HG02840 (cell line): Measurements from ENCODE around the gene SRR.
"Not testable (repeated sequence)": the region's sequence is repeated elsewhere in the genome, so short reads cannot be mapped to it uniquely, and the experiment has no call there.

Source experiments
- ATAC-seq: cut with Tn5 transposase; IDR thresholded peaks from one replicate; pipeline ENCODE4 v1.9.1; 2021; ENCODE audit warnings: mild to moderate bottlenecking, moderate library complexity, moderate number of reproducible peaks; ENCODE audit not compliant: unreplicated experiment, low FRiP score

The SRR gene, protein sequence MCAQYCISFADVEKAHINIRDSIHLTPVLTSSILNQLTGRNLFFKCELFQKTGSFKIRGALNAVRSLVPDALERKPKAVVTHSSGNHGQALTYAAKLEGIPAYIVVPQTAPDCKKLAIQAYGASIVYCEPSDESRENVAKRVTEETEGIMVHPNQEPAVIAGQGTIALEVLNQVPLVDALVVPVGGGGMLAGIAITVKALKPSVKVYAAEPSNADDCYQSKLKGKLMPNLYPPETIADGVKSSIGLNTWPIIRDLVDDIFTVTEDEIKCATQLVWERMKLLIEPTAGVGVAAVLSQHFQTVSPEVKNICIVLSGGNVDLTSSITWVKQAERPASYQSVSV

DNA sequence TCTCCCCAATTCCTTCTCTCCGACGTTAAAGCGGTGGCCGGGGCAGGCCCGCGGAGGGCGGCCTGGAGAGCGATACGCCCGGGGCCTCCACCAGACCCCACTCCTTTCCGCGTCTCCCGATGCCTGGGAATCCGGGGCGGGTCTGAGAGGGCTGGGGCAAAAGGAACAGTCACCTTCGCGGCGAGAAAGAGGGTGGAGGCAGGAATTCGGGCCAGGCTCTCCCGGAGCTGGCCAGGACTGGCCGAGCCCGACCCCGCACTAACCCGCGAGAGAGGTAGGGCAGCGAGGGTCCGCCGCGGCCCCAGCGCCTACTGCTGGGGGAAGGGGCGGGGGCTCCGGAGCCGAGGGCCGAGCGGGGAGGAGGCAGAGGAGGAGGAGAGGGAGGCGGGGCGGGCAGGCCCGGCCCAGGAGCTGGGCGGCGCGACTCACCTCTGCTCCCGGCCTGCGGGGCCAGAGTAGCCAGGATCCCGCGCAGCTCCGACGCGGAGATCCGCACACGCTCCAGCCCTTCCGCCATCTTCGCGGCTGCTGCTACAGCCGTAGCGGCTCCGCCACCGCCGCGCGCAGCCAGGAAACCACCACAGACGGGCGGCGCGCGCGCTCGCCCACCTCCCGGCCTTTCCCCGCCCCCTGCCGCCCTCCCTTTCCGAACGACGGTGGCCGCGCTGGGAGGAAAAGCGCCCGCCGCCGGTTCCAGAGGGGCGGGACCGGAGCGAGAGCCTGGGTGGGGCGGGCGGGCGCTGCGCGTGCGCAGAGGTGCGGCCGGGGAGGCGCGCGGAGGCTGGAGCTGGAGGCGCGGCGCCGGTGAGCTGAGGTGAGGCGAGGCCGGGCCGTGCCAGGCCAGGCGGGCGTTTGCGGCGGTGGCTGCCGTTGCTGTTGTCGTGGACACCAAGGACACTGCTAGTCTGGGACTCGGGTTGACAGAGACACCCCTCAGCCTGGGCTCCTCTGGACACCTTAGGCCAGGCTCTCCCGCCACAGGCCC, at the start of gene SRR, which contains the start of gene SMG6:
Gene SRR (plus strand): TSS at position 747 of the 985 bp plus-strand sequence. CDS start 11,611 bp downstream, outside the sequence.
Gene SMG6 (minus strand): TSS at position 582 of the 985 bp plus-strand sequence. CDS start 65 bp downstream, at position 517.
- ATAC-seq = peak; percentile 83

DNA sequence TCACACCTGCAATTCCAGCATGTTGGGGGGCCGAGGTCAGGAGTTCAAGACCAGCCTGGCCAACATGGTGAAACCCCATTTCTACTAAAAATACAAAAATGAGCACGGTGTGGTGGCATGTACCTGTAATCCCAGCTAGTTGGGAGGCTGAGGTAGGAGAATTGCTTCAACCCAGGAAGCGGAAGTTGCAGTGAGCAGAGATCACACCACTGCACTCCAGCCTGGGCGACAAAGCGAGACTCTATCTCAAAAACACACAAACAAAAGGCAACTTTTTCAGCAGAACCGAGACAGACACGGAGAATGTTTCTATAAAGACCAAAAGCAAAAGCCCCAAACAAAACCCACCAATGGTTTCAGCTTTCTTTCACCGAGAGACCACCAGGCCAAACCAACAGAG, 44.9 kb upstream of the SRR start:
- not testable (repeated sequence) for ATAC-seq

DNA sequence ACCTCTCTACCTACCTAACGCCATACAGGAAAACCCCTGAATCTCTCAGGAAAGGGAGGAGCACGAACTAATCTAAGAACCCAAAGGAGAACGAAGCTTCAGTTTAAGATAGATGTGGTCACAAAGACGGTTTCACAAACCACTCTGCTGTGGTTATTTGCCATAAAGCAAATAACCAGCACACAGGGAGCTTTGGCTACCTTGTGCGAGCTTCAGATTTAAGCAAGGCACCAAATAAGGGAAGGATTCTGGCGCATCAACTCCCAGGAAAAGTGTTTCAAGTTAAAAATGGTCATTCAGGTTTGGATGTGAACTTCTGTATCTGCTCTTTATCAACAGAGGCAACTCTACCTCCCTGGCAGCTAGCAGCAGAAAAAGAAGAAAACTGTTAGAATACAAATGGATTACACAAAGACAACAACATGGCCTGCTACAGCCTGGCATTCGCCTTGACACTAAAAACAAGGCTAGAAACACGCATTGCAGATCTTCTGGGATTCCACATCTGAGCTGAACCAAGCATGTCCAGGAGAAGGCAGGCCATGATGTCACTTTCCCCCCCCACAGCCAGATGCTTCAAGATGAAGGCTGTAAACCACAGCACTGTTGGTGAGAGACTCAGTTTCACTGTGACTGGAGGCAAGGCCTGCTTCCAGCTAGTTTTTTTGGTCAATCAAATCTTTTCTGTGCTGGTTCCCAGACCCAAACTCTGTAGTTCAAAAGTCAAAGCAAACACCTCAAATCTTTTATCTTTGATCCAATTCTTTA, 43.8 kb upstream of the SRR start:
- peak; percentile 57 for ATAC-seq

DNA sequence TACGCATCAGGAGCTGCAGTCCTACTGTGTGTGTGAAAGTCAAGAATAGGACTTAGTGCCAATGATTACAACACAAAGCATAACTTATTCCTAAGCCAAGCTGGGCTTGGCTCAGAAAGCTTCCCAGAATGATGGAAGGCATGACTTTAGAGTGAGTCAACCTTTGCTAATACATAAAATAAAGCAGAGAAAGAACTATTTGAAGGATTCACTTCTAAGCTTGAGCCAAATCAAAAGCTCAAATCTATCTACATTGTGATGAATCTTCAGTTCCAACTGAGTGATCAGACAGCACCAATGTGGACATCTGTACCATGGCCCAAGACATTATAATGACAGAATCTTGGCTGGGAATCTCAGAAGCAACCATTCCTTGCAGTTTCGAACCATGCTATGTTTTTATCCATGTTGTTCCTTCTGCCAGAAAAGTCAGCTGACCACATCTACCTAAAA, 41.6 kb upstream of the SRR start:
- ATAC-seq = no peak

DNA sequence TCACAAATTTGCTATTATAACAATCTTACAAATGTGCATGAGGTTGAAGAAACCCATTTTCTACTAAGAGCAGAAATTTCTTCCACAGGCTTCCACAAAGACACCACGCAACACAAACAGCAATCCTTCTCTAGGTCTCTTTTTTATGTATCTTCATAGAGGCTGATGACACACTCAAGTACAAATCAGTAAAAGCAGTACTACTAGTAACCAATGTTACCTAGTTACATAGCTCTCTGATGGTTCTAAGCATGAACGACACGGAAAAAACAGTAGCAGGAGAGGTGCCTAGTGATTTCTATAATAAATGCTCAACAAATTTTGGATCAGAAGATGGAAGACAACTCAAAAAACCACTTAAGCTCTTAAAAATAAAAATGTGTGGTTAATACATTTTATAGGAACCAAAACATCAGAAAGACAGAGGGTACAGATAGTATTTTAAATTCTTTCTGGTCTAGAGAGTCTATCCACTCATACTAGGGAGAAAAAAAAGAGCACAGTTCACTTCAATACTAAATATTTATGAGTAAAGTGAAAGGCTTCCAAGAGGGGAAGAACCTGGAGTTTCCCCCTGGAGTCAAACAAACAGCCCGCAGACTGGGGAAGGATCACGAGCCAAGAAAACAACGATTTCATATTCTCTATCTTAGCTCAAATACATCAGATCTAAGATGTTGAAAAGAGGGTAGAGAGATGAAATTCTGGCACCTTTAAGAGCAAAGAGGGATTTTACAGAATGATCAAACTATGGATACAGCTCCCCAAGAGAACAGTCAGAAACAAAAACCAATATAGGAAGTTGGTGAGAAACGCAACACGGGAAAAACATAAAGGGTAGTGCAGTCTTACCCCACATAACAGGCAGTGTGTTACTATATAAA, 40.3 kb upstream of the SRR start:
- no peak for ATAC-seq

DNA sequence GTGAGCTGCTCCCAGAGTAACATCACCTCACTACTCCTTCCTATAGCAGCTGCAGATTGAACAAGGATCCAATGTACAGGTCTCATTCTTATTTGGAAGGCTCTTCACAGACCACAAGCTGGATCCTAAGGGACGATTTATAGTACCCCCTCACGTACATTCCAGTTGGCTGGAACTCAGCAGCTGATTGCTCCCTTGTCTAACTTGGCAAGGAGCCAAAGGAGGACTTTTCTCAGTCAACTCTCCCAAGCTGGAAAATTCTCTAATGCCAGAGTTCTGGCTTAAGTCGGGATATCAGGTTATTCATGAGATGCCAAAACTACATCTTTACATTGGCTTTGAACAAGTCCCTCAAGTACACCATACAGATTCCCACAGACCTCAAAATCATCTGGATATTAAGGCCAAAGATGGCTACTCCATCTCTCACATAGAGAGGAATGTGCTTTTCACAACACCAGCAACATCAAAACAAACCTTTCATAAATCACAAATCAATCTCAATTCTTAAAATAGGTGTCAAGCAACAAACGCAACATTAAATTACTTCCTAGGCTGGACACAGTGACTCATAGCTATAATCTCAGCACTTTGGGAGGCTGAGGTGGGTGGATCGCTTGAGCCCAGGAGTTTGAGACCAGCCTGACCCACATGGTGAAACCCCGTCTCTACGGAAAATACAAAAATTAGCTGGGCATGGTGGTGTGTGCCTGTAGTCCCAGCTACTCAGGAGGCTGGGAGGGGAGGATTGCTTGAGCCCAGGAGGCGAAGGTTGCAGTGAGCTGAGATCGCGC, 39.5 kb upstream of the SRR start:
- ATAC-seq = no peak

DNA sequence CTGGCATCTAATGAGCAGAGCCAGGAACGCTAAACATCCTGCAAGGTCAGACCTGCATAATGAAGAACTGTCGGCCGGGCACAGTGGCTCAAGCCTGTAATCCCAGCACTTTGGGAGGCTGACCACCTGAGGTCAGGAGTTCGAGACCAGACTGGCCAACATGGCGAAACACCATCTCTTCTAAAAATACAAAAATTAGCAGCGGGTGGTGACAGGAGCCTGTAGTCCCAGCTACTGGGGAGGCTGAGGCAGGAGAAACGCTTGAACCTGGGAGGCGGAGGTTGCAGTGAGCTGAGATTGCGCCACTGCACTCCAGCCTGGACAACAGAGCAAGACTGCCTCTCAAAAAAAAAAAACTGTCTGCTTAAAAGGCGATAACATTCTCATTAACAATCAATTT, 38.6 kb upstream of the SRR start:
- ATAC-seq = not testable (repeated sequence)

DNA sequence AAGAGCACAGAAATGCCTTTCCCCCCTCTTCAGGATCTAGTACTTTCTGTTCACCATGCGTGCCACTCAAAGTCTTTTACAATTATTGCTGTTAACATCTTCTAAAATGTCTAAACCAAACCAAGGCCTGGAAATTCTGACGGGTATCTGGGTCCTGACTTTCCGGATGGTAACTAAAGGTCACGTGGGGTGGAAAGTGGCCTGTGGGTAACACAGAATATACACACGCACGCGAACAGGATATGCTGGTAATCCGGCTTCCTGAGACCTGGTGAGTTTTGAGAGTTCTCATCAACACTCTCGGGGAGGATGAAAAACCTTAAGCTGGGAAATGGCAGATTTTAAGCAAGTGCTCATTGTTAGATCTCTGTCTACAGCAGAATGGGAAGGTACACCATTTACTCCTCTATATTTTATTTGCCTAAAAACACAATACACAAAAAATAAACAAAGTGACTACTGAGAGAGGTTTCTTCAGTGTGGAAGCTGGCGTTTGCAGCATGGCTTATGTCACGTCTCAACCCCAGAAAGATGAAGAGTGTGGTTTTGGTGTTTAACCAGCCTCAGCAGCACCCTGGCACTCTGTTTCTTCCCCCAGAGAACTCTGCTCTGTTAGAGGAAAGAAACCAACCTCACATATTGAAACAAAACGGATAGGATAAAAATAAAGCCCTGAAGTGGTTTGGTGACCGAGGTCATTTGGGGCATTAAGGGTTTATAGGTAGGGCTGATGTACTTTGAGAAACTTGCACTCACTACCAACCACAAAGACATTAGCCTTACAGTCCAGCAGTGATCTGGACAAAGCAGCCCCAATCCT, 37.5 kb upstream of the SRR start:
- peak; percentile 69 for ATAC-seq

DNA sequence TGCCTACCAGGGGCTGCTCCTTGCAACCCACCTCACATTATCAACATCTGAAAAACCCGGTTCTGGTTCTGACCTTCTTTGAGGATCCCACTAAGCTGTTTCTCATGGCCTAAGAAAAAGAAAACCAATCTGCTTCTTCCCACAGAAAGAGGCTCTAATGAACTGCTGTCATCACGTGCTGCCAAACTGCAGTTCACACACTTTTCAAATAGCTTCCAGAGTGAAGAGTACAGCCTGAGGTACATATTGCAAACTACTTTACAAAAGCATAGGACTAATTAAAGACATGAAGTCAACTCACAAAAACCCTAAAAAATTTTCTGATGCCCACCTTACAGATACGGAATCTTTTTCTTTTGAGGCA, 36.9 kb upstream of the SRR start:
- no peak for ATAC-seq

DNA sequence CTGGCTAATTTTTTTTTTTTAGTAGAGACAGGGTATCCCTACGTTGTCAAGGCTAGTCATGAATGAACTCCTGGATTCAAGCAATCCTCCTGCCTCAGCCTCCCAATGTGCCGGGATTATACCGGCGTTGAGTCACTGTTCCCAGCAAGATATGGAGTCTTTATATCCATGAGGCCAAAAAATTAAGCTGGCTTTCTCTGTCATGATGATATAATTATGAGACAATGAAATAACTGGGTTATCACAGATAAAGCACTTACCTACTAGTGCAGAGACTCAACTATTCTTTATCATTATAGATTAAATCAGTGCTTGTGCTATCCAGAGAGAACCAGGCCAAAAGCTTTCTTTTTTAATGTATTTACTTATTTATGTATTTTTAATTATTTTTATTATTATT, 36.4 kb upstream of the SRR start:
- no peak for ATAC-seq

DNA sequence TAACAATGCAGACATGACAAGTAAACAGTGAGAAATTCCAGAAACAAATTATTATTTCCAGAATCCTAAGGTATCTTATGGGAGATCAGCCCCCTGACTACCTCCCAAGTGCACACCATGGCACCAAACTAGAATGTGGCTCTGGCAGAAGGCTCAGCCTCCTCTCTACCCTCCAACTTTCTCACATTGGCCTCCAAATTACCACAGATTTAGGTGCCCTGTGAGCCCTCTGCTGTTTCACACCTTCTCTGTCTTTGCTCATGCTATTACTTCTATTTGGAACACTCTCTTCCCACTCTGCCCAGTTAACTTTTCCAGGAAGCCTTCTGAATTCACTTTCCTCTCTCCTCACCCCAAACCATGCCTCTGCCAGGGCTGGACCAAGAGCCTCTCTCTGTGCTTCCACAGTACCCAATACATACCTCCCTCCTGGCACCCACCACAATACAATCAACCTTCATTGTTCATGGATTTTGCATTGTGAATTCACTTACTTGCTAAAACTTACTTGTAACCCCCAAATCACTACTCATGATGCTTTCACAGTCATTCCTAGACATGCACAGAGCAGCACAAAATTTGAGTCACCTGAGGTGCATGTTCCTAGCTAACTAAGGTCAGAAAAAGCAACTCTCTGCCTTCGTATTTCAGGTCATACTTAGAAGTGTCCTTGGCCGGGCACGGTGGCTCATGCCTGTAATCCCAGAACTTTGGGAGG, 31.6 kb upstream of the SRR start:
- ATAC-seq = no peak

DNA sequence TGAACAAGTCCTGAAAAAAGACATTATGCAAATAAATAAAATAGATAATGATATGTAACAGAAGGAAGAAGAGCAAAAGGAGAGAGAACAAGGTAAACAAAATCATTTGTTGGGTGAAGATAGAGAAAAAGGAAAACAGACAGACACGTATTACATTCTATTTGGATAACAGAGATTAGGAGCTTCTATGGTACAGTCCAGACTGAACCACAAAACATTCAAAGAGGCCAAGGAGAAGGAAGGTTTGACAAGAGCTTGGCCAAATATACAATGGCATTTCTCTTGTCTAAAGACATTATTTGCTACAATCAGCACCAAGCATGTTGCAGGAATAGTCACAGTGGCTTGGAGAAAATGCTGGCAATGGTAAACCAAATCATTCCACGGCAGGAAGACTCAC, 29.3 kb upstream of the SRR start:
- no peak for ATAC-seq

DNA sequence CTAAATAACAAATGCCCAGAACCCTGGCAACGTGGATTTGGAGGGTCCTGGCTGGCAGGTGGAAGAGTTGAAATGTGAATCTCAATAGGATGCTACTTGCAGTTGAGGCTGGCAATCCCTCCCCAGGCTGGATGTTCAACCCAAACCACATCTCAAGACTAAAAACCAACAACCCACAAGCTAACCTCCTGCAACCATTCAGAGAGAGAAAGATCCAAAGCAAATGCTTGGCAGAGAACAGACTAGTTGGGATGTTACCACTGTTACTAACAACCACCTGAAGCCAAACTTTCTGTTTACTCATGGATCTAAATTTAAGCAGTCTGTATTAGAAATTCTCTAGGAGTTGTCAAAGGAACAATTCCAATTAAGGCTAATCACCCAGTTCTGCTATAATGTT, 28.0 kb upstream of the SRR start:
- ATAC-seq = no peak

DNA sequence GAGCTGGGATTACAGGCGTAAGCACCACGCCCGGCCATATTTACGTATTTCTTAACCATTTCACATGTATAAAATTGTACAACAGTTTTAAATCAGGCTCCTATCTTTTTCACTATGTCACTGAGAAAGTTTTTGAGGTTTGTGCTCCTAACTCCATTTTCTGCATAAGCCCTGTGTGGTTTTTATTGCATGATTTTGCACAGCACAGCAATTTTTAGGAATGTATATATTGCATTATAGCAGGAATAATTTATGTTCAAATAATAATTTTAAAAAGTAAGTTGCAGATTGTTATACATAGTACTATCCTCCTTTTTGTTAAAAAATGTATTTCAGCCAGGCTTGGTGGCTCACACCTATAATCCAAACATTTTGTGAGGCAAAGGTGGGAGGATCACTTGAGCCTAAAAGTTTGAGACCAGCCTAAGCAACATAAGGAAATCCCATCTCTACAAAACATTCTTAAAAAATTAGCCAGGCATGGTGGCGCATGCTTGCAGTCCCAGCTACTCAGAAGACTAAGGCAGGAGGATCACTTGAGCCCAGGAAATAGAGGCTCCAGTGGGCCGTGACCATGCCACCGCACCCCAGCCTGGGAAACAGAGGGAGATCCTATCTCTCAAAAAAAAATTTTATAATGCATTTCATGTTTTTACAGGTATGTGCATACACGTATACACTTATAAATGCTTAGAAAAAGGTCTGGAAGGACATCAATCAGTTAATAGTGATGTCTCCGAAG, 26.1 kb upstream of the SRR start:
- no peak for ATAC-seq

DNA sequence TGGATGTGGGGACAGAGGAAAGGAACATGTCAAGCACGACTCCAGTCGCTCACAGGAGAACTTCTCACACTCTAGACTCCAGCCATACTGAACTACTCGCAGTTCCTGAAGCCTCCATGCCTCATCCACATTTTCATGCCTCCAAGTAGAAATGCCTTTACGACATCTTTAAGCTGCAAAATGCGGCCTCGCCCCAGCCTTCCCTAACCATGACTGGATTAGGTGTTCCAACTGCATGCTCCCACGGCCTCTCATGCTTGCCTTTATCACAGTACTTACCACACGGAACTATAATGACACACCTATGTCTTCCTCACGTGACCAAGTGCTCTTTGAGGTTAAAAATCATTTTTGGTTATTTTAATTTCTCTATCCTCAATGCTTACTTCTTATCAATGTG, 24.0 kb upstream of the SRR start:
- ATAC-seq = no peak

DNA sequence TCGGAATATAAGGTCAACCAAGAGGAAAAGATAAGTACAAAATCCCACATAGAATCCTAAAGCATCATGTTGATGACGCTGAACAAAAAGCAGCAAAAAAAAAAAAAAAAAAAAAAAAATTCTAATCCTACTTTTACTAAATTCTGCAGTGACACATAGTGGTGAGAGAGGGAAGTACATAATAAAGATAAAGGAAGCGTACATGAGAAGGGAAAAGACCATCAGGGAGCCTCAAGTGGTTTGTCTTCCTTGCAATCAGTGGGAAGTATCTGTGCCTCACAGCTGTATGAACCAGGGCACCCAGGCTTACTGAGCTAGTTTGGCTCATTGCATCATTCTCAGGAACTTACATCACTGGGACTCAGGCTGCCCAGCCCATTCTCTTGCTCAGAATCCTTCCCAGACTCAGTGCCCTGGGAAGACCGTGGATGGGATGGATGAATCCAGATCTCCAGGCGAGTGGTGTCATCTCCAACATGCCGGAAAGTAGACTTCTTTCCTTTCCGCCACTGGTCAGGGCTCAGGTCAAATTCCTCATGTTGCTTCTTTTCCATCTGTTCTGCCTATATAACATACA, 21.4 kb upstream of the SRR start:
- ATAC-seq = no peak
